Duodenal mucosa (tissue), 2 donors: Measurements from ENCODE around the gene MACROD1.

Source experiments
- H3K27ac ChIP-seq: one replicate; pipeline ENCODE4 v1.7.0; 2013; ENCODE audit warnings: low read depth, low read length
- H3K27me3 ChIP-seq, 2 donors: one replicate each; pipeline ENCODE4 v1.7.0; 2013; ENCODE audit warnings: low read length in 2 of 2, control low read depth in 1 of 2; ENCODE audit not compliant: insufficient read depth in 2 of 2, control insufficient read depth in 1 of 2
- H3K36me3 ChIP-seq, 2 donors: one replicate each; pipeline ENCODE4 v1.7.0; 2013; ENCODE audit warnings: low read length in 2 of 2, control low read depth in 1 of 2; ENCODE audit not compliant: insufficient read depth in 2 of 2, control insufficient read depth in 1 of 2
- H3K4me1 ChIP-seq, 2 donors: one replicate each; pipeline ENCODE4 v1.7.0; 2013; ENCODE audit warnings: low read length in 2 of 2, control low read depth in 1 of 2; ENCODE audit not compliant: insufficient read depth in 2 of 2, control insufficient read depth in 1 of 2
- H3K4me3 ChIP-seq, 2 donors: one replicate each; pipeline ENCODE4 v1.7.0; 2013; ENCODE audit warnings: low read length in 2 of 2, low read depth in 1 of 2
- H3K9ac ChIP-seq, 2 donors: one replicate each; pipeline ENCODE4 v1.7.0; 2013; ENCODE audit warnings: low read length in 2 of 2, low read depth in 1 of 2
- H3K9me3 ChIP-seq, 2 donors: one replicate each; pipeline ENCODE4 v1.7.0; 2013; ENCODE audit warnings: low read length in 2 of 2, control low read depth in 1 of 2; ENCODE audit not compliant: control insufficient read depth in 1 of 2

The MACROD1 gene

GRCh38 chr11:64023712-64024710, 141.9 kb downstream of the MACROD1 start:
- H3K27me3 ChIP-seq = no peaks in the 10 kb centered on the region
- peaks cover 0 to 2% of the 10 kb centered on the region in 2 donors for H3K4me1 ChIP-seq
- H3K36me3 ChIP-seq = no peaks in the 10 kb centered on the region
- H3K9ac ChIP-seq = no peak overlapping the region
- H3K4me3 ChIP-seq = no peak overlapping the region
- no peaks in the 10 kb centered on the region for H3K9me3 ChIP-seq
- no peak overlapping the region for H3K27ac ChIP-seq

- Histone ChIP-seq H3K9ac (no peak overlapping the region), H3K4me1 (peaks cover 0 to 7% of the 10 kb centered on the region in 2 donors), H3K27me3 (no peaks in the 10 kb centered on the region), H3K36me3 (no peaks in the 10 kb centered on the region), H3K27ac (no peak overlapping the region), H3K9me3 (no peaks in the 10 kb centered on the region), H3K4me3 (no peak overlapping the region)
Observed at GRCh38 chr11:64022125-64022784, 143.7 kb downstream of the MACROD1 start.

- H3K36me3 ChIP-seq = no peaks in the 10 kb centered on the region
- H3K27ac ChIP-seq = no peak overlapping the region
- H3K27me3 ChIP-seq = no peaks in the 10 kb centered on the region
- peaks cover 0 to 7% of the 10 kb centered on the region in 2 donors for H3K4me1 ChIP-seq
- H3K9ac ChIP-seq = no peak overlapping the region
- H3K9me3 ChIP-seq = no peaks in the 10 kb centered on the region
- H3K4me3 ChIP-seq = no peak overlapping the region
Observed at GRCh38 chr11:64021757-64022093, 144.2 kb downstream of the MACROD1 start.

- no peak overlapping the region for H3K27ac ChIP-seq
- no peak overlapping the region for H3K4me3 ChIP-seq
- H3K9me3 ChIP-seq = no peaks in the 10 kb centered on the region
- H3K9ac ChIP-seq = no peak overlapping the region
- H3K4me1 ChIP-seq = peaks cover 0 to 7% of the 10 kb centered on the region in 2 donors
- H3K36me3 ChIP-seq = no peaks in the 10 kb centered on the region
- H3K27me3 ChIP-seq = no peaks in the 10 kb centered on the region
Observed at GRCh38 chr11:64020976-64021756, 144.7 kb downstream of the MACROD1 start.

- no peak overlapping the region for H3K9ac ChIP-seq
- H3K4me1 ChIP-seq = peaks cover 0 to 7% of the 10 kb centered on the region in 2 donors
- no peak overlapping the region for H3K4me3 ChIP-seq
- no peak overlapping the region for H3K27ac ChIP-seq
- no peaks in the 10 kb centered on the region for H3K36me3 ChIP-seq
- no peaks in the 10 kb centered on the region for H3K9me3 ChIP-seq
- H3K27me3 ChIP-seq = no peaks in the 10 kb centered on the region
Observed at GRCh38 chr11:64019106-64020037, 146.5 kb downstream of the MACROD1 start.

GRCh38 chr11:64018310-64018709, 147.6 kb downstream of the MACROD1 start:
- Histone ChIP-seq H3K4me3 (no peak overlapping the region), H3K36me3 (no peaks in the 10 kb centered on the region), H3K9ac (no peak overlapping the region), H3K27me3 (no peaks in the 10 kb centered on the region), H3K4me1 (peaks cover 0 to 7% of the 10 kb centered on the region in 2 donors), H3K27ac (no peak overlapping the region), H3K9me3 (no peaks in the 10 kb centered on the region)

- H3K9ac ChIP-seq = no peak overlapping the region
- H3K27me3 ChIP-seq = no peaks in the 10 kb centered on the region
- H3K4me3 ChIP-seq = no peak overlapping the region
- no peaks in the 10 kb centered on the region for H3K9me3 ChIP-seq
- H3K36me3 ChIP-seq = no peaks in the 10 kb centered on the region
- H3K4me1 ChIP-seq = peaks cover 0 to 7% of the 10 kb centered on the region in 2 donors
- H3K27ac ChIP-seq = no peak overlapping the region
Observed at GRCh38 chr11:64017945-64018224, 148.0 kb downstream of the MACROD1 start.

- Histone ChIP-seq H3K4me3 (no peak overlapping the region), H3K36me3 (no peaks in the 10 kb centered on the region), H3K9me3 (no peaks in the 10 kb centered on the region), H3K27me3 (no peaks in the 10 kb centered on the region), H3K27ac (no peak overlapping the region), H3K9ac (no peak overlapping the region), H3K4me1 (peaks cover 0 to 7% of the 10 kb centered on the region in 2 donors)
Observed at GRCh38 chr11:64015935-64016845, 149.7 kb downstream of the MACROD1 start.

- Histone ChIP-seq H3K9ac (no peak overlapping the region), H3K27me3 (no peaks in the 10 kb centered on the region), H3K4me3 (no peak overlapping the region), H3K4me1 (peaks cover 0 to 7% of the 10 kb centered on the region in 2 donors), H3K27ac (no peak overlapping the region), H3K36me3 (no peaks in the 10 kb centered on the region), H3K9me3 (peaks cover under 1 to 3% of the 10 kb centered on the region in 2 donors)
Observed at GRCh38 chr11:64015510-64015909, 150.4 kb downstream of the MACROD1 start.
